ENCODE measurements around the gene AP1G2.
"Not testable (repeated sequence)": the region's sequence is repeated elsewhere in the genome, so short reads cannot be mapped to it uniquely, and the experiment has no call there.

Gene AP1G2, protein sequence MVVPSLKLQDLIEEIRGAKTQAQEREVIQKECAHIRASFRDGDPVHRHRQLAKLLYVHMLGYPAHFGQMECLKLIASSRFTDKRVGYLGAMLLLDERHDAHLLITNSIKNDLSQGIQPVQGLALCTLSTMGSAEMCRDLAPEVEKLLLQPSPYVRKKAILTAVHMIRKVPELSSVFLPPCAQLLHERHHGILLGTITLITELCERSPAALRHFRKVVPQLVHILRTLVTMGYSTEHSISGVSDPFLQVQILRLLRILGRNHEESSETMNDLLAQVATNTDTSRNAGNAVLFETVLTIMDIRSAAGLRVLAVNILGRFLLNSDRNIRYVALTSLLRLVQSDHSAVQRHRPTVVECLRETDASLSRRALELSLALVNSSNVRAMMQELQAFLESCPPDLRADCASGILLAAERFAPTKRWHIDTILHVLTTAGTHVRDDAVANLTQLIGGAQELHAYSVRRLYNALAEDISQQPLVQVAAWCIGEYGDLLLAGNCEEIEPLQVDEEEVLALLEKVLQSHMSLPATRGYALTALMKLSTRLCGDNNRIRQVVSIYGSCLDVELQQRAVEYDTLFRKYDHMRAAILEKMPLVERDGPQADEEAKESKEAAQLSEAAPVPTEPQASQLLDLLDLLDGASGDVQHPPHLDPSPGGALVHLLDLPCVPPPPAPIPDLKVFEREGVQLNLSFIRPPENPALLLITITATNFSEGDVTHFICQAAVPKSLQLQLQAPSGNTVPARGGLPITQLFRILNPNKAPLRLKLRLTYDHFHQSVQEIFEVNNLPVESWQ

DNA sequence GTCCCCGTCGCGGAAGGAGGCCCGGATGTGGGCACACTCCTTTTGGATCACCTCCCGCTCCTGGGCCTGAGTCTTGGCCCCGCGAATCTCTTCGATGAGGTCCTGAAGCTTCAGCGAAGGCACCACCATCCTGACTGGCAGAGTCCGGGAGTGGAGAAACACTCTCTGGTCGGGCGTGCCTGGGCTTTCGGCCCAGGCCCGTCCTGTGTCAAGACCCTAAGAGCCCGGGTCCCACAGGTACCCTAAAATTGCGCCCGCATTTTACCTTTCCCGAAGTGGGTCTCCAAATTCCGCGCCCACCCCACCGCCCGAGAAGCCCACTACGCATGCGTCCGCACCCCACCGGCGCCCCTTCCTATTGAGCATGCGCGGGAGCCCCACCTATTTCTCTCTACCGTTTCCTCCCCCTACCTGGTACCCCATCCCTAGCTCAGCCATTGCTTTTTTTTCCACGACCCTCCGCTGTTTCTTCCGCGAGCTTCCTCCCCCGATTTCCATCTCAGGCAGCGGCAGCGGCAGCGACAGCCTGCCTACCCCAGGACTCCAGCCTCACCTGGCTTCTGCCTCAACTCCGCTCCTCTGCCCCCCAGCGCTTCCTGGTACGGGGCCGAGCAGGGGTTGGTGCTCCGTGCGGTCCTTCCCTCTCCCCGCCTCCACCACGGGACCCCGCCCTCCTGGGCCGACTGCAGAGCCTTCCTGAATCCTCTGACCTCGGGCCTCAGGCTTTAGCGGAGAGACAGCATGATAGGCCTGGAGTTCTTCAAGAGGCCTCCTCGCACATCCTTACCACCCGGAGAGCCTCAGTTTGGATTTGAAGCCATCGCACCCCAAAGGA lies at the start of gene AP1G2:
AP1G2 (minus strand) TSS at position 606 of the 835 bp plus-strand sequence; CDS start at position 129, 477 bp downstream.
- DNase-seq (ENCODE audit: low read depth) = peak; percentile 68

DNA sequence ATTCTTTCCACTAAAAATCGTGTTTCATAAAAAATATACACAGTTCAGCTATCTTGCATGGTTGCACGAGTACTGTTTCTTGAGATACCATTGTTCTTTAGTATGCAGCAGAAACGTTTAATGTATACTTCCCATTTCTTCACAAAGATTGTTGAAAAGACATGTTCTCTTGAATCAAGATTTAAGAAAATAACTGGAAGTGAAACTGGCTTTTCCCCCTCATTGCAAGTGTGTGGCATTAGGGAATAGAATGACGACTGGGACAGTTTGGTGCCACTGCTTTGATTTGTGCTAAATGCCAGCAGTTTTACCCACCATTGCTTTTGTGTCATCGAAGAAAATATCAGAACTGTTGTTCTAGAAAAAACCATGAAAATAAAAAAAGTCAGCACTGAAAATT lies 48.3 kb upstream of the AP1G2 start:
- no peak for DNase-seq (ENCODE audit: low read depth)

DNA sequence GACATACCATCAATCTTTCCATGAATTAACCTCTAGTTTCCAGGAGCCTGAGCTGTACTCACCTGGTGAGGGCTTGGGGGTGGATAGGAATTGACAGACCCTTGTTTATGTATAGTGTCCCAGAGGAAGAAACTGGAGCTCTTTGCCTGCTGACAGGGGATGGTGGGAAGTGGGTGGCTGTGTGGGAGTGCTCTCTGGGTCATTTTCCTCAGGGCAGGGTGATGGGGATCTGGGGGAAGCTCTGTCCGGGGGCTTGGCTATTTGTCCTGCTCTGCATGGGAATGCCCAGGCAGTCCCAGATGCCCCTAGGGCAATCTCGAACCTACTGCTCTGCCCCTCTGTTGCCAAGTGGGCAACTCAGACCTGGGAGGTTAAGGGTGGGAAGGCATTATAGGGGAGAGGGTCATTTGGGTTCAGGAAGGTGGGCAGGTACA lies 46.8 kb upstream of the AP1G2 start:
- no peak for DNase-seq (ENCODE audit: low read depth)

DNA sequence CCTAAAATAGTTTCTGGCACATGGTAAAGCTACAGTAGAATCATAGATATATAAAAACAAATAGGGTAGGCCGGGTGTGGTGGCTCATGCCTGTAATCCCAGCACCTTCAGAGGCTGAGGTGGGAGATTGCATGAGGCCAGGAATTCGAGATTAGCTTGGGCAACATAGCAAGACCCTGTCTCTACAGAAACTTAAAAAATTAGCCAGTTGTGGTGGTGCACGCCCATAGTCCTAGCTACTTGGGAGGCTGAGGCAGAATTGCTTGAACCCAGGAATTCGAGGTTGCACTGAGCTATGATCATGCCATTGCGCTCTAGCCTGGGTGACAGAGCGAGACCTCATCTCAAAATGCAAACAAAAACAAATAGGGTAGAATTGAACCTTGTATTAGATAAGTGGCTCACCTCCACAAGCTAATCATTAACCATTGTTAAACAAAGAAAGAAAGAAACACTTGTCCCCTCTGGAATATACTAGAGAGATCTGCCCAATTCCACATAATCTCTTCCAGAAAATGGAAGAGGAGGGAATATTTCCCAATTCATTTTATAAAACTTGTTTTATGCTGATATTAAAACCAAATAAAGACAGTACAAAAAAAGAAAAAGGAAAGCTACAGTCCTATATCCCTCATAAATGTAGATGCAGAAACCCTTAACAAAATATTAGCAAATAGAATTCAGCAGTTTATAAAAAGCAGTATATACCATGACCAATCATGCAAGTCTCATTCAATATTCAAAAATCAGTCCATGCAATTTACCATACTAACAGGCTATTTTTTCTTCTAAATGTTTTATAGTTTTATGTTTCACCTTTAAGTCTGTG lies 45.9 kb upstream of the AP1G2 start:
- no peak for DNase-seq (ENCODE audit: low read depth)

DNA sequence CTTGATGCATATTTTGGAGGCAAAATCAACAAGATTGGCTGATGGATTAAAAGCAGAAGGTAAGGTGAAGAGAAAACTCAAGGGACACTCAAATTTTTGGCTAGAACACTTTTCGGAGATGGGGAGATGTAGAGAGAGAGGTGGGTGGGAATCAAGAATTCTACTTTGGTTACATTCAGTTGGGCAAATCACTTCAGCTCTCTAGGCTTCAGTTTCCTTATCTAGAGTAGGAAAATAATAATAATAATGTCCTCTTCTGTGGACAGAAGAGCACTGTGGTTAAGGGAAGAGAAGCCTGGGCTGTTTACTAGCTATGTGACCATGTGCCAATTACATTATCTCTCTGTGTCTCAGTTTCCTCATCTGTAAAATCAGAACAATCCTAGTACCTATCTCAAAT lies 45.2 kb upstream of the AP1G2 start:
- no peak for DNase-seq (ENCODE audit: low read depth)

DNA sequence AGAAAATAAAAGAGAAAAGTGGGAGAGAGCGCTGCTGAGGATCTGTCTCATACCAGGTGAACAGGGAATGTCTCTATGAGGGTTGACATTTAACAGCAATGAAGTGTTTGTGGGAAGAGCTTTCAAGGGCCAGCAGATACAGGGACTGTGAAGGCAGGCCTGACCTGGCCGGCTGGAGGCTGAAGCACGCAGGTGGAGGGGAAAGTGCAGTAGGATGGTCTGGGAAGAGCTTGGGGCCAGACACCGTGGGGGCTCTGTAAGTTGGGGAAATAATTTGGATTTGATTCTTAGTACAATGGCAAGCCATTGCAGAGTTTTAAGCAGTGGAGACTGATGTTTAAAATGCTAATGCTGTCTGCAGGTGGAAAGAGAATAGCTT lies 44.8 kb upstream of the AP1G2 start:
- DNase-seq (ENCODE audit: low read depth) = no peak

DNA sequence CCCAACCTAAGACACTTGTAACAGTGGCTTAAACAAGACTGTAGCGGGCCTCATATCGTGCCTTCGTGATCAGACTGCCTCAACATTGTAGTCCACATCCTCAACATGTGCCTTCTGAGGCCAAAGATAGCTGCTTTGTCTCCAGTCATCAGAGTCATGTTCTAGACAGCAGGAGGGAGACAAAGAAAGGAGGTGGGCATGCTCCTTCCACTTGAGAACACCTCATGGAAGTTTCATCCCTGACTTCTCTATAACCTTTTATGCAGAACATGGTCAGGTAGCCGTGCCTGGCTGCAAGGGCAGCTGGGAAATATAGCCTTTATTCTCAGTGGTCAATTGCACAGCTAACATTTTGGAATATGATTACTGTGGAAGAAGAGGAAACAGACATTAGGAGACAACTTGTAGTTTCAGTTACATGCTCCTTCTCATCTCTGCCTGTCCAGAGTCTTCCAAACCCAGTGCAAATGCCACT lies 43.3 kb upstream of the AP1G2 start:
- no peak for DNase-seq (ENCODE audit: low read depth)

DNA sequence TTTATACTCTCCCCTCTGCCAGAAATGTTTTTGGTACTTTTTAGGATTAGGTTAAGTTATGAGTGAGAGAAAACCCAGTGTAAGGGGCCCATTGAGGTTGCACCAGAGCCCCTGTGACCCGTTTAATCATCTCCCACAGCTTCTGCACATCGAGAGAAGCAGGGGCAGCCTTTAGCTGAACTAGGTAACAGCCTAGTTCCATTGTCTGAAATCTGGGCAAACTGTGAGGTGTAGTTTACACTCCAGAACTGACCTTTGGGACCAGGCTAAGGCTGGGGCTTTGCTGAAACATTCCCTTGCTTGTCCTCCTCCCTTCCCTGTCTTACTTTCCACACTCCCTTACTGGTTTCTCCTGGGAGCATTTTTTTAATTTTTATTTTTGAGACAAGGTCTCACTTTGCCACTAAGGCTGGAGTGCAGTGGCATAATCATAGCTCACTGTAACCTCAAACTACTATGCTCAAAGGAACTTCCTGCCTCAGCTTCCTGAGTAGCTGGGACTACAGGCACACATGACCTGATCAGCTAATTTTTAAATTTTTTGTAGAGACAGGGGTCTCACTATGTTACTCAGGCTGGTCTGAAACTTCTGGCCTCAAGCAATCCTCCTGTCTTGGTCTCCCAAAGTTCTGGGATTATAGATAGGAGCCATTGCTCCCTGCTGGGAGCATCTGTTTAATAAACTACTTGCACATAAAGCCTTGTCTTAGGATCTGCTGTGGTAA lies 42.7 kb upstream of the AP1G2 start:
- no peak for DNase-seq (ENCODE audit: low read depth)

DNA sequence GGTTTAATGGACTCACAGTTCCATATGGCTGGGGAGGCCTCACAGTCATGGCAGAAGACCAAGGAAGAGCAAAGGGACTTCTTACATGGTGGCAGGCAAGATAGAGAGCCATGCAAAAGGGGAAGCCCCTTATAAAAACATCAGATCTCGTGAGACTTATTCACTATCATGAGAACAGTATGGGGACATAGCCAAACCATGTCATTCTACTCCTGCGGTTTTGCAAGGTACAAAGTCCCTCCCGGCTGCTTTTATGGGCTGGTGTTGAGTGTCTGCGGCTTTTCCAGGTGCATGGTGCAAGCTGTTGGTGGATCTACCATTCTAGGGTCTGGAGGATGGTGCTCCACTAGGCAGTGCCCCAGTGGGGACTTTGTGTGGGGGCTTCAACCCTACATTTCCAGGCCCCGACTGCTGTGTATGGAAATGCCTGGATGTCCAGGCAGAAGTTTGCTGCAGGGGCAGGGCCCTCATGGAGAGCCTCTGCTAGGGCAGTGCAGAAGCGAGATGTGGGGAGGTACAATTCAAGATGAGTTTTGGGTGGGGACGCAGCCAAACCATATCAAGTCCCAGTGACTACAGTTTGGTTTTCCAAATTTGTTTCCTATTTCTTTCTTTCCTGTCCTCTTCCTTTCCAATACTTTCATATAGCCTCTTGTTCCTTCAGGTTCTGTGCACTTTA lies 42.0 kb upstream of the AP1G2 start:
- DNase-seq (ENCODE audit: low read depth) = not testable (repeated sequence)

DNA sequence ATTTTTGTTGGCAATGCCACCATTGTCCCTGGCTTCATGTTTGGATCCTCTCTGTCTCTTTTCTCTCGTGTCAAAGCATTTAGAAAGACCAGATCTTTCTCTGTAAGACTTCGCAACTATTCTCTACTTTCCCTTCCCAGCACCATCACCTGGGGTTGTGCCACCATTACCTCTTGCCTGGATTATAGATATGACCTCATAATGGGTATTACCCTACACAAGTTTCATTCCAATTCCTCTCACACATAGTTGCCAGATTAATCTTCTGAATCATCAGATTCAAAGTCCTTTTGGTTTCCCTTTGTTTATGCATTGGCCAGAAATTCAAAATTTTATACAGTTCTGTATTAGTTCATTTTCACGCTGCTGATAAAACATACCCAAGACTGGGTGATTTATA lies 41.4 kb upstream of the AP1G2 start:
- no peak for DNase-seq (ENCODE audit: low read depth)

DNA sequence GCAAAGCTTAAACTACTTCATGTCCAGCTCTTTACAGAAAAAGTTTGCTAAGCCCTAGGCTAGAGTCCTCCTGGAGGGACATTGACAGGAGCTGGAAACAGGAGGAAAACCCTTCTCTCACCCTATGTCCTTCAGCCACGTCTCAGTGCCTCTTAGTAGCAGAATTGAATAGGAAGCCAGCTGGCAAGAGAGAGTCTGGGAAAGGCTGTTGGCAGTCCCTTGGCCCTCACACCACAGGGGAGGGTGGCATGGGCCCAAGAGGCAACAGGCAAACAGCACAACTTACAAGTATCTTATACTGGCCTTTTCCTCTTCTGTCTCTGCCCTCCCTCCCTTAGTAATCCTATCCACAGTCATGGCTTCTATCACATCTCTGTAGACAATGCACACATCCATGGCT lies 40.9 kb upstream of the AP1G2 start:
- no peak for DNase-seq (ENCODE audit: low read depth)

DNA sequence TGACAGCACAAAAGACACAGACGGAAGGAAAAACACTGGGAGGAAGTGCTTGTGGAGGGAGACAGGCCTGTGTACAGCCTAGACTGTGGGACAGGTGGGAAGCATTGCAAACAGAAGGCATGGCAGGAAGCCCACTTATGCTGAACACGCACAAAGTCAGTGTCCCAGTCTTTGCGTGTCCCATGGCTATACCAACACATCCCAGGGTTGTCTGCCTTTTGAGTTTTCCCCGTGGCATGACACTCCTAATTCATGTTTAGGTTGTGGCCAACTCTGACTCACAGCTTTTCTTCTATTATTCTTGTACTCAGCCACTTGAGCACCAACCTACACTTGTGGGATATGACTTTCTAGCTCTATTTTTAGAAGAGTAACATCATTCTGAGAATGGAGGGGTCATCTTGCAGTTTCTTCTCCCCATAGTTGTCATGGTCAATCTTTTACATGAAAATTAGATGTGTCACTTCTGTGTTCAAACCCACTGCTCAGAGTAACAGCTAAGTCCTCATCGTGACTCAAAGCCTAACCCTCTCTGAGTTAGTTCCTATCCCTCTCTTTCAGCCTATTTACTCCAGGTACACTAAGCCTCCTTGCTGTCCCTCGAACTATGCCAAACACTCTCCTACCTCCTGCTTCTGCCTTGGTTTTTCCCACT lies 38.5 kb upstream of the AP1G2 start:
- DNase-seq (ENCODE audit: low read depth) = no peak

DNA sequence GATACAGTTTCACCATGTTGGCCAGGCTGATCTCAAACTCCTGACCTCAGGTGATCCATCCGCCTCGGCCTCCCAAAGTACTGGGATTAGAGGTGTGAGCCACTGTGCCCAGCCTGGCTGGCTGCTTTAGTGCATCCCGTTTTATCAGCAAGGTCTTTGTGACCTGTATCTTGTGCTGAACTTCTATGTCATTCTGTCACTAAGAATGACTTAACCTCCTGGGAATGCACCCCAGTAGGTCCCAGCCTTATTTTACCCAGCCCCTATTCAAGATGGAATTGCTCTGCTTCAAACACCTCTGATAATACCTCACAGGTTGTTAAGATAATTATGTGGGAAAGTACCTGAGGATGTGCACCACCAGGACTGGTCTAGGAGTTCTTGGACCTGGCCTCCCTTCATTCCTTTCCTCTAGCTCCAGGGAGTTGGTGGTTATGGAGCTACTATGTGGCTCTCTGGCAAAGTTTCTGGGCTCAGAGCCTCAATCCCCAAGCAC lies 37.1 kb upstream of the AP1G2 start:
- DNase-seq (ENCODE audit: low read depth) = no peak

DNA sequence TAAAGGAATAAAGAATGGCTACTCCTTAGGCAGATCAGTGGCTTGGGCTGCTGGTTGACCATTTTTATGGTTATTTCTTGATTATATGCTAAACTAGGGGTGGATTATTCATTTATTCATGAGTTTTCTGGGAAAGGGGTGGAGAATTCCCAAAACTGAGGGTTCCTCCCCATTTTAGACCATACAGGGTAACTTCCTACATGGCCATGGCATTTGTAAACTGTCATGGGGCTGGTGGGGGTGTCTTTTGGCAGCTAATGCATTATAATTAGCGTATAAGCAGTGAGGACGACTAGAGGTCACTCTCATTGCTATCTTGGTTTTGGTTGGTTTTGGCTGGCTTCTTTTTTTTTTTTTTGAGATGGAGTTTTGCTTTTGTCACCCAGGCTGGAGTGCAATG lies 36.6 kb upstream of the AP1G2 start:
- no peak for DNase-seq (ENCODE audit: low read depth)

DNA sequence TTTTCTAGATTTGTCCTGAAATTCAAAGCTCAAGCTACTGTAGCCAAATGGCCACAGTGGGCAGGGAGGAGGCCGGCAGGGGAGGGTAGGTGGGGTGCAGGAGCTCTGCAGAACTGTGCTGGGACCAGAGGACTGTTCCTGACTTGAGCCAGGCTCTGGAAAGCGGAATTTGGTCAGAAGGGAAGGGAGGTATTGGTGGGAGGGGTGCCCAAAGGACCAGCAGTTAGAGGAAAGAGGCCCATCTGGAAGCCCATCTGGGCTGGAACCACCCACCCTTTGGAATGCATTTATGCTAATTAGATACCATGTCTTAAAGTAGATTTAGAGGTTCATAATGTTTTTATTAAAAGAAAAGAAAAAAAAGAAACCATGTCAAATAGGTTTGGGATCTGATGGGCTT lies 35.5 kb upstream of the AP1G2 start:
- no peak for DNase-seq (ENCODE audit: low read depth)

DNA sequence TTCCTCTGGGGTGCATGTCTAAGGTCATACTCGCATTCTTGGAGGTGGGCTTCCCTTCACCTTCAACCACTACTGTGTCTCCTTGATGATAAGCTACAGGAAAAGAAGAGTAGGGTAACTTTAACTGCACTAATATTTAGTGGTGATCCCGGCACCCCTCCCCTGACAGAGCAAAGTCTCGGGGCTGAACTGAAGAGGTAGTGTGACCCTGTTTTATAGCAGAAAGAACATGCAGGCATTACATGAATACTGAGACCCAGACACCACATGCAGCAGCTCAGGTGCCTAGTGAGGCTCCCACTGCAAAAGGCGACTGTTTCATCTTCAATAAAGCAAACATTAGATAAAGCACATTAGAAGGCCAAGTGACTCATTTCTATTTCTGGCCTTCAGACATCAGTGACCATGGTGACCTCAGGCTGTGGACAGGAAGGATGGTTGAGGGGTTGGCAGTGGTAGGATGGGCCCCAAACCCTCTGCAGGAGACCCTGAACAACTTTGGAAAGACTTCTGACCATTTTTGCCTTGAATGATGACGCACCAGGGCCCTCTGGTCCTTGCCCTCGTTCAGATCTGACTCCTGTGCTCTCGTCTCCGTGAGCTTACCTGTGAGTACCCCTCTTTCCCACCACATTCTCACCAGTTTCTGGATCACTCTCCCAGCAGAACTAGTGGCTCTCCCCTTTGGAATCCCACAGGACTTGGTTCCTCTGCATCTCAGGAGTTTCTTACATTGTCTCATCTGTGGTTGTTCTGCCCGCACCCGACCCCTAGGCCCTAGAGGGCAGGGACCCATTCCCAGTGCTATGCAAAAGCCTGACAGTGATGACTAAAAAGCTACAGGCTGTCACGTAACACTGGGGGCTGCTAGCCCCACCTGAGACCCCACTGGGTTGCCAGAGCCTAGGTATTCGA lies 34.8 kb upstream of the AP1G2 start:
- DNase-seq (ENCODE audit: low read depth) = no peak

DNA sequence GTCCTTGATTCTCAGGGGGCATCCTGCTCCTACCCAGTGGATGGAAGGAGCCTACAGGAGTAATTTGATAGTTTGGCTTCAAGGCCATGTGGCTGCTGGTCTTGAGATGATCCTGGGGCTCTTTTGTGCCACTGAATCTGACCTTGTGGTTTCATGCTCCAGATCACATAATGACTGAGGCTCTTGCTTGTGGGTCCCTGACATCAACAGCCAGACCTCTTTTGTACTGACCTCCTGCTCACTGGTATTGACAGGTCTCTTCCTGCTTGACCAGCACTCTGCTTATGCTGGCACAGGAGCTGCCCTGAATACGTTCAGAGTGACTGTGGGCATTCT lies 34.2 kb upstream of the AP1G2 start:
- no peak for DNase-seq (ENCODE audit: low read depth)

DNA sequence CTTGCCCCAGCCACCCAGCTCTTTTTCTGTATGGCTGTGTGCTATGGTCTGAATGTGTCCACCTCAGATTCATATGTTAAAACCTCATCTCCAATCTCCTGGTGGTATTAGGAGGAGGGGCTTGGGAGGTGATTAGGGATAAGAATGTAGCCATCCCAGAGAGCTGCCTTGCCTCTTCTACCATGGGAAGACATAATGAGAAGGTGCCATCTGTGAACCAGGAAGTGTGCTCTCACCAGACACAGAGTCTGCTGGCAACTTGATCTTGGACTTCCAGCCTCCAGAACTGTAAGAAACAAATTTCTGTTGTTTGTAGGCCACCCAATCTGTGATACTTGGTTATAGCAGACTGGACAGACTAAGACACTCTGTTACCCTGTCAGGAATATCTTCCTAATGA lies 33.8 kb upstream of the AP1G2 start:
- DNase-seq (ENCODE audit: low read depth) = no peak

DNA sequence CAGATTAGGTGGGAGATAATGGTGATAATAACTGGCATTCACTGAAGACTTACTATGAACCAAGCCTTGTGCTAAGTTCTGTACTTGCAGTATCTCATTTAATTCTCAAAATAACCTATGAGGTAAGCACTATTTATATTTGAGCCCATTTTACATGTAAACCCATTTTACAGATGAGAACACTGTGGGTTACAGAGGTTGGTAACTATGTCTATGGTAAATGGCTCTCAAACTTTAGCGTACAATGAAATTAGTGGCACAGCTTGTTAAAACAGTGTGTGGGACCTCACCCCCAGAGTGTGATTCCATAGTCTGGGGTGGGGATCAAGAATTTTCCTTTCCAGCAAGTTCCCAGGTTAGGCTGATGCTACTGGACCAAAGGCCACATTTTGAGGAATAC lies 33.2 kb upstream of the AP1G2 start:
- no peak for DNase-seq (ENCODE audit: low read depth)
